HG02610 (cell line): ENCODE measurements around the gene FAM83G.
"Not testable (repeated sequence)": the region's sequence is repeated elsewhere in the genome, so short reads cannot be mapped to it uniquely, and the experiment has no call there.

ENCODE experiments used
- ATAC-seq: cut with Tn5 transposase; IDR thresholded peaks from one replicate; pipeline ENCODE4 v1.9.1; 2021; ENCODE audit warnings: mild to moderate bottlenecking, moderate library complexity; ENCODE audit not compliant: unreplicated experiment

Gene FAM83G, protein sequence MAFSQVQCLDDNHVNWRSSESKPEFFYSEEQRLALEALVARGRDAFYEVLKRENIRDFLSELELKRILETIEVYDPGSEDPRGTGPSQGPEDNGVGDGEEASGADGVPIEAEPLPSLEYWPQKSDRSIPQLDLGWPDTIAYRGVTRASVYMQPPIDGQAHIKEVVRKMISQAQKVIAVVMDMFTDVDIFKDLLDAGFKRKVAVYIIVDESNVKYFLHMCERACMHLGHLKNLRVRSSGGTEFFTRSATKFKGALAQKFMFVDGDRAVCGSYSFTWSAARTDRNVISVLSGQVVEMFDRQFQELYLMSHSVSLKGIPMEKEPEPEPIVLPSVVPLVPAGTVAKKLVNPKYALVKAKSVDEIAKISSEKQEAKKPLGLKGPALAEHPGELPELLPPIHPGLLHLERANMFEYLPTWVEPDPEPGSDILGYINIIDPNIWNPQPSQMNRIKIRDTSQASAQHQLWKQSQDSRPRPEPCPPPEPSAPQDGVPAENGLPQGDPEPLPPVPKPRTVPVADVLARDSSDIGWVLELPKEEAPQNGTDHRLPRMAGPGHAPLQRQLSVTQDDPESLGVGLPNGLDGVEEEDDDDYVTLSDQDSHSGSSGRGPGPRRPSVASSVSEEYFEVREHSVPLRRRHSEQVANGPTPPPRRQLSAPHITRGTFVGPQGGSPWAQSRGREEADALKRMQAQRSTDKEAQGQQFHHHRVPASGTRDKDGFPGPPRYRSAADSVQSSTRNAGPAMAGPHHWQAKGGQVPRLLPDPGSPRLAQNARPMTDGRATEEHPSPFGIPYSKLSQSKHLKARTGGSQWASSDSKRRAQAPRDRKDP

GRCh38 chr17:19004421-19005136, at the start of gene FAM83G:
Gene FAM83G, minus strand, starts transcription at chr17:19004764. Its CDS starts 723 bp downstream, at chr17:19004041.
- ATAC-seq, result peak; percentile 74

DNA sequence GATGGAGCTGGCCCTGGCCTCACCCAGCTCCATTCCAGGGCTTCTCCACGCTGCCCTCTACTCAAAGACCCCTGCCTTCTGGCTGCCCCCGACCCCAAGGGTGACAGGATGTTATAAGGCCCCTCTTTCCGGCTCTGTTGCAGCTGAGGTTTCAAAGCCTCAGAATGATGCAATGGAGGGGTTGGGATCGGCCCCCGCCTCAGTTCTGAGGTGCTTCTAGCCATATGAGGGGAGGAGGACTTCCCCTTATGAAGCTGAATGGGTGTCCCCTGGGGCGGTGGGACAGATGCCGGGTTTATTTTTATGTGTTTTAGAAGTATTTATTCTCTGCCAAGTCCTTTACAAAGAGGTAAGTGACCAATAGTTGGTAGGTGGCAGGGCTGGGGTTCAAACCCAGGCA, 44.3 kb upstream of the FAM83G start:
- not testable (repeated sequence) for ATAC-seq

GRCh38 chr17:19047510-19047909, 42.9 kb upstream of the FAM83G start:
- ATAC-seq, result not testable (repeated sequence)

GRCh38 chr17:19046782-19047375, 42.3 kb upstream of the FAM83G start, which contains the start of gene GRAP:
Gene GRAP, minus strand, starts transcription at chr17:19046957. Its CDS starts 31 bp downstream, at chr17:19046926.
- ATAC-seq, result not testable (repeated sequence)

- ATAC-seq, result not testable (repeated sequence)
Measured at GRCh38 chr17:19044643-19045042, 40.1 kb upstream of the FAM83G start.

GRCh38 chr17:19043032-19043431, 38.5 kb upstream of the FAM83G start:
- ATAC-seq, result not testable (repeated sequence)

GRCh38 chr17:19042369-19042768, 37.8 kb upstream of the FAM83G start:
- ATAC-seq, result not testable (repeated sequence)

GRCh38 chr17:19041871-19042270, 37.3 kb upstream of the FAM83G start:
- ATAC-seq, result not testable (repeated sequence)

DNA sequence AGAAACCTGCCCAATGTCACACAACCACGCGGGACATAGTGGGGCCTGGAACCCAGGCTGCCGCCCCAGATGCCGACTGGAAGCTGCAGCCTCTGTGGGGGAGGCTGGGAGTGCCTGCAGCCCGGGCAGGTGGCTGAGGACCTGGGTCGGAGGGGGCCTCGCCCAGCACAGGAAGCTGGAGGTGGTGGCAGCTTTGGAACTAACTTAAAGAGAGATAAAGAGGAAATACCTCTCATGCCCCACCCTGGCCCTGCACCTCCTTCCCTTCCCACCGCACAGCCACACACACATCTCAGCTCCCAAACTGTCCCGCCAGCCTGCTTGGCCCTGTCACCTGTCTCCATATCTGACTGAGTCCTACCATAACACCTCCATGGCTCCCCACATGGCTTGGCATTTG, 35.8 kb upstream of the FAM83G start:
- ATAC-seq, result not testable (repeated sequence)

DNA sequence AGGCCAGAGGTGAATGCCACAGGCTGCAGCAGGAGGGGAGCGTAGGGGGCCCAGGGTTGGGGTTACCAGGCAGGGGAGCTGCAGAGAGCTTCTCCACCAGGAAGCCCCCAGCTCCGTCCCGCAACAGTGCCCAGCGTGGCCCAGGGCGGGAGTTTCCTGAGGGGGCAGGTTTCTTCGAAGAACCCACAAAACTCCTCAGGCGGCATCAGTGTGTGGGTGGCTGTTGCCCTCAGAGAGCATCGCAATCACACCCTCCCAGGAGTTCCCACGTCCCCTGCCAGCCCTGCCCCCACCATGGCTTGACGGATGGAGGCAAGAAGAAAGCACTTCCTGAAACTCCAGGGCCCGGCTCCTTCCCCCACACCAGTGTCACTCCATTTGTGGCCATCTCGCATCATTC, 34.2 kb upstream of the FAM83G start:
- ATAC-seq, result peak; percentile 26

GRCh38 chr17:19038007-19038406, 33.4 kb upstream of the FAM83G start:
- not testable (repeated sequence) for ATAC-seq

DNA sequence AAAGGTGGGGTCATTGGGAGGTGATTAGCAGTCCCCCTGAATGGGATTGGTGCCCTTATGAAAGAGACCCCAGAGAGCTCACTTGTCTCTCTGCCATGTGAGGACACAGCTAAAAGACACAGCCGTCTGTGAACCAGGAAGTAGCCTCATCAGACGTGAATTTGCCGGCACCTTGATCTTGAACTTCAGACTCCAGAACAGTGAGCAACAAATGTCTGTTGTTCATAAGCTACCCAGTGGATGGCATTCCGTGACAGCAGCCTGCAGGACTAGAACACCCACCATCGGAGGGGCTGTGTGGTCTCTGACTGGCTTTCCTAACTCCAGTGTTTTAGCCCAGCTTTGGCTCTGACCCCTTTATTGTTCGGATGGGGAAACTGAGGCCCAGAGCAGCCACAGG, 33.0 kb upstream of the FAM83G start:
- ATAC-seq, result not testable (repeated sequence)

- ATAC-seq, result not testable (repeated sequence)
Measured at GRCh38 chr17:19036186-19036585, 31.6 kb upstream of the FAM83G start.

GRCh38 chr17:19032377-19032988, 27.9 kb upstream of the FAM83G start:
- ATAC-seq, result peak; percentile 43

- ATAC-seq, result peak; percentile 35
Measured at GRCh38 chr17:19031729-19032128, 27.2 kb upstream of the FAM83G start.

DNA sequence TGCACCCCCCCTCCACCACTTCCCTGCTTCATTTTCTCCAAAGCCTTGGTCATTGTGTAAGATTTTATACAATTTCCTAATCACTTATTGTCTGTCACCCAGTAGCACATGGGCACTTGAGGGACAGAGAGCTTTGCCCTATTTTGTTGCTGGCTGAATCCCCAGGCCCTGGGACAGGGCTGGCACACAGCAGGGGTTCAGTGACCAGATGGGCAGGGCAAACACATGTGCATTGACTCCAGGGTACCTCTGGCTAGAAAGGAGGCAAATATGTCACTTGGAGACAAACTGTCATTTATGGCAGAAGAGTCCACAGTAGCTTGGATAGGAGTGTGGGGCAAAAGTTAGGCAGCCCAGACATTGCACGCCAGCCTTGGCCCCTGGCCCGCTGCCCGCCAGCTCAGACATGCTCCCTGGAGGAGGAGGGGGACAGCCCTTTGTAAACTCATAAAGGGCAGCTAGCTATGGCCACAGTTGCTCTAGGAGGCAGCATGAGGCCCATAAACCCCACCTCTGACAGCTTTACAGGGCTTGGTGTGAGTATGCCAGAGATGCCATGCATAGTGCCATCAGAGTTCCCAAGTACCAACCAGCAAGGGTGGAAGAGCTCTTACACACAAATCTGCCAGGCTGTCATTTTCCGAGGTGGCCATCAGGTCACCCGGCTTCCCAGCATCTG, 26.3 kb upstream of the FAM83G start:
- ATAC-seq, result not testable (repeated sequence)

DNA sequence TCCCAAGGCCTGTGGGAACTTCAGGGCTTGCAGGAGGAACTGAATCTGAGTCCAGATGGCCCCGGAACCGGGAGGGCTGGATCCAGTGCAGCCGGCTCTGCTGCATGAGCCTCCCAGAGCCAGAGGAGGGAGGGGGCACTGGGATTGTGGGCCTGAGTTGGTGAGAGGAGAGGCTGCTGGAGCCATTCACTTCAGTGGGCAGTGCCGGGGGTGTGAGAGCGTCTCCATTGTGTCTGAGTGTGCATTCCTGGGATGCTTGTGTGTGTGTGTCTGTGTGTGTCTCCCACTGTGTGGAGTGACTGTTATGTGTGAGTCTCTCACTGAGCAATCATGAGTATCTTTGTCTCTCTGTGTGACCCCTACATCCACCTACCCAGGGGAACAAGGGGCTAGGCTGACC, 25.2 kb upstream of the FAM83G start:
- ATAC-seq, result not testable (repeated sequence)

DNA sequence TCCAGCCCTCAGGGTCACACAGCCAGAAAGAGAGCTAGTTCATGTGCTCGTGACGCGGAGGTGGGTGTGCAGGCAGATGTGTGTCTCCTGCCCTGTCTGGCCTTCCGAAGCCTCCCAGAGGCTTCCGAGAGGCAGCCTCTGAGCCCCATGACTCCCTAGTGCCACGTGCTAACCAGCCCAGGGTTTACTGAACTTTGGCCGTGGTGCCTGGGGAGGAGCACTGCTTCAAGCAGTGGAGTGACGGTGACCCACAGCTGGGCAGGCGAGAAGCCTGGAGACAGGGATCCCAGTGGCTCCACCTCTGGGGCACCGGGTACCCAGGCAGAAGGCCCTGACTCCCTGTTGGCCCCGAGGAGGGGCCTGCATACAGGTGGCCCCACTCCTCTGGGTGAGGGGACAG, 24.1 kb upstream of the FAM83G start:
- ATAC-seq, result not testable (repeated sequence)
